A673 (cell line): Measurements from ENCODE around the gene CHMP1B.

Experiments
- CTCF ChIP-seq: fragments of 300-800, 200-600 bp; sonication (generic); conservative IDR thresholded peaks from 2 replicates; pipeline ENCODE4 v1.5.1; 2017; ENCODE audit warnings: low read depth, mild to moderate bottlenecking, antibody characterized with exemption, low read length, moderate library complexity, mixed read lengths
- EZH2 ChIP-seq: fragments of 200-600 bp; sonication (generic); IDR thresholded peaks from 2 replicates; pipeline ENCODE4 v1.6.1; 2017; ENCODE audit warnings: borderline replicate concordance, low read depth, mild to moderate bottlenecking, mixed read lengths, antibody characterized with exemption, low read length; ENCODE audit not compliant: poor library complexity, severe bottlenecking

- no peak for TF ChIP-seq CTCF
- no peak for TF ChIP-seq EZH2
These were observed 26.4 kb downstream of the CHMP1B start for GRCh38 chr18:11877497-11878135.
